Hepatocyte (in vitro differentiated cells): ENCODE measurements around the gene LRIT1.

Experiments
- CTCF ChIP-seq: fragments of 200-600 bp; sonication (generic); IDR thresholded peaks from 2 replicates; pipeline ENCODE4 v1.5.1; 2016; ENCODE audit warnings: antibody characterized with exemption, mild to moderate bottlenecking; ENCODE audit not compliant: poor library complexity
- EZH2 ChIP-seq: fragments of 200-600 bp; sonication (generic); IDR thresholded peaks from 2 replicates; pipeline ENCODE4 v1.6.1; 2016; ENCODE audit warnings: antibody characterized with exemption, mild to moderate bottlenecking, borderline replicate concordance
- EZH2phosphoT487 ChIP-seq: fragments of 200-600 bp; sonication (generic); IDR thresholded peaks from one replicate; pipeline ENCODE4 v1.6.1; 2018; ENCODE audit warnings: antibody characterized with exemption, mild to moderate bottlenecking, low read depth, moderate library complexity; ENCODE audit not compliant: unreplicated experiment, severe bottlenecking

GRCh38 chr10:84194424-84195043, 46.8 kb downstream of the LRIT1 start, which contains the start of gene CDHR1:
- TF ChIP-seq CTCF (no peak), EZH2 (peak; percentile 47), EZH2phosphoT487 (no peak)
